ENCODE results near the gene TPM2.

Gene TPM2

DNA sequence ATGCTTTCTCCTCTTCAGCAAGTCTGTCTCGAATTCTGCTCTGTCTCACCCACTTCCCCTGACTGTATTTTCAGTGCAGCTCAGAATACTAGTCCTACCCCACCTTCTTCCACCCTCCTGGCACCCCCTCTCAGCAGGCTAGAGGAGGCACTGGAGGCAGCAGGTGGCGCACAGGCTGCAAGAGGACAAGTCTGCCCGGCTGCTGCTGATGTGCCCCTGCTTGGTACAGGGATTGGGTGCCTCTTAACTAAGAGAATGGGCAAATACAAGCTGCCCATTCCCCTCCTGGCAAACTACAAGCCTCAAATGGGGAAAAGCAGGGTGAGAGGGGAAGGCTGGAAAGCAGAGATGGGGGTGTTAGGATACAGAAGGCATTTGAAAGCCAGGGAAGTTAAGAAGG, 37.2 kb upstream of the TPM2 start:
- ATAC-seq: peak; percentile 72
- no peak for TF ChIP-seq ARNTL (CRISPR knock-in tag; IDR thresholded peaks at IDR 0.05; ENCODE audit: borderline replicate concordance, low read depth)
- no peak for TF ChIP-seq ZNF8 (CRISPR knock-in tag; IDR thresholded peaks at IDR 0.05)
- TF ChIP-seq, protein P1, sequence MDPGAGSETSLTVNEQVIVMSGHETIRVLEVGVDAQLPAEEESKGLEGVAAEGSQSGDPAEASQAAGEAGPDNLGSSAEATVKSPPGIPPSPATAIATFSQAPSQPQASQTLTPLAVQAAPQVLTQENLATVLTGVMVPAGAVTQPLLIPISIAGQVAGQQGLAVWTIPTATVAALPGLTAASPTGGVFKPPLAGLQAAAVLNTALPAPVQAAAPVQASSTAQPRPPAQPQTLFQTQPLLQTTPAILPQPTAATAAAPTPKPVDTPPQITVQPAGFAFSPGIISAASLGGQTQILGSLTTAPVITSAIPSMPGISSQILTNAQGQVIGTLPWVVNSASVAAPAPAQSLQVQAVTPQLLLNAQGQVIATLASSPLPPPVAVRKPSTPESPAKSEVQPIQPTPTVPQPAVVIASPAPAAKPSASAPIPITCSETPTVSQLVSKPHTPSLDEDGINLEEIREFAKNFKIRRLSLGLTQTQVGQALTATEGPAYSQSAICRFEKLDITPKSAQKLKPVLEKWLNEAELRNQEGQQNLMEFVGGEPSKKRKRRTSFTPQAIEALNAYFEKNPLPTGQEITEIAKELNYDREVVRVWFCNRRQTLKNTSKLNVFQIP (CRISPR knock-in tag; IDR thresholded peaks at IDR 0.05; ENCODE audit: borderline replicate concordance, low read depth): no peak
- TF ChIP-seq, protein P2, sequence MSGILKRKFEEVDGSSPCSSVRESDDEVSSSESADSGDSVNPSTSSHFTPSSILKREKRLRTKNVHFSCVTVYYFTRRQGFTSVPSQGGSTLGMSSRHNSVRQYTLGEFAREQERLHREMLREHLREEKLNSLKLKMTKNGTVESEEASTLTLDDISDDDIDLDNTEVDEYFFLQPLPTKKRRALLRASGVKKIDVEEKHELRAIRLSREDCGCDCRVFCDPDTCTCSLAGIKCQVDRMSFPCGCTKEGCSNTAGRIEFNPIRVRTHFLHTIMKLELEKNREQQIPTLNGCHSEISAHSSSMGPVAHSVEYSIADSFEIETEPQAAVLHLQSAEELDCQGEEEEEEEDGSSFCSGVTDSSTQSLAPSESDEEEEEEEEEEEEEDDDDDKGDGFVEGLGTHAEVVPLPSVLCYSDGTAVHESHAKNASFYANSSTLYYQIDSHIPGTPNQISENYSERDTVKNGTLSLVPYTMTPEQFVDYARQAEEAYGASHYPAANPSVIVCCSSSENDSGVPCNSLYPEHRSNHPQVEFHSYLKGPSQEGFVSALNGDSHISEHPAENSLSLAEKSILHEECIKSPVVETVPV (CRISPR knock-in tag; IDR thresholded peaks at IDR 0.05): no peak
- no peak for TF ChIP-seq TOX (CRISPR knock-in tag; IDR thresholded peaks at IDR 0.05; ENCODE audit: borderline replicate concordance)
- no peak for TF ChIP-seq RARB (CRISPR knock-in tag; IDR thresholded peaks at IDR 0.05)
- no peak for TF ChIP-seq ZC3H10 (CRISPR knock-in tag; IDR thresholded peaks at IDR 0.05)
- TF ChIP-seq PPARA (CRISPR knock-in tag; IDR thresholded peaks at IDR 0.05; ENCODE audit: borderline replicate concordance): no peak
- no peak for TF ChIP-seq ISL1 (CRISPR knock-in tag; IDR thresholded peaks at IDR 0.05)
- no peak for TF ChIP-seq ZNF565 (CRISPR knock-in tag; conservative IDR thresholded peaks at IDR 0.05; ENCODE audit: low read depth)
- no peak for TF ChIP-seq GLIS3 (CRISPR knock-in tag; IDR thresholded peaks at IDR 0.05)
- no peak for TF ChIP-seq ZNF70 (CRISPR knock-in tag; IDR thresholded peaks at IDR 0.05)

DNA sequence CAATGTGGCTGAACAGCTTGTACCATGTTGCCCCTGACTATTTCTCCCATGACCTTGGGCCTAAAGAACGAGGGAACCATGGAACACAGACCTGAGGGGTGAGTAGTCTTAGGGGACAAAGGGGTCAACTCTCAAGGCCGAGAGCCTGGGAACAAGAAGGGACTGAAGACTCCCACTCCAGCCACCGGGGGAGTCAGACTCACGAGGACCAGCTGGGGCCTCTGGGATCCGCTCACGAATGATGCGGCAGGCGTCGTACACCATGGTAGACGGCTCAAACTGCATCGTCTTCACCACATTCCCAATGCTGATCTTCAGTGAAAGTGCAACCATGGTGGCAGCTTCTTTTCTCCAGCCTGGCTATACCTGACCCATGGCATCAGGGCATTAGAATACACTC, 35.6 kb upstream of the TPM2 start:
- TF ChIP-seq SNAI2 (CRISPR knock-in tag; IDR thresholded peaks at IDR 0.05): no peak
- TF ChIP-seq, protein P3, sequence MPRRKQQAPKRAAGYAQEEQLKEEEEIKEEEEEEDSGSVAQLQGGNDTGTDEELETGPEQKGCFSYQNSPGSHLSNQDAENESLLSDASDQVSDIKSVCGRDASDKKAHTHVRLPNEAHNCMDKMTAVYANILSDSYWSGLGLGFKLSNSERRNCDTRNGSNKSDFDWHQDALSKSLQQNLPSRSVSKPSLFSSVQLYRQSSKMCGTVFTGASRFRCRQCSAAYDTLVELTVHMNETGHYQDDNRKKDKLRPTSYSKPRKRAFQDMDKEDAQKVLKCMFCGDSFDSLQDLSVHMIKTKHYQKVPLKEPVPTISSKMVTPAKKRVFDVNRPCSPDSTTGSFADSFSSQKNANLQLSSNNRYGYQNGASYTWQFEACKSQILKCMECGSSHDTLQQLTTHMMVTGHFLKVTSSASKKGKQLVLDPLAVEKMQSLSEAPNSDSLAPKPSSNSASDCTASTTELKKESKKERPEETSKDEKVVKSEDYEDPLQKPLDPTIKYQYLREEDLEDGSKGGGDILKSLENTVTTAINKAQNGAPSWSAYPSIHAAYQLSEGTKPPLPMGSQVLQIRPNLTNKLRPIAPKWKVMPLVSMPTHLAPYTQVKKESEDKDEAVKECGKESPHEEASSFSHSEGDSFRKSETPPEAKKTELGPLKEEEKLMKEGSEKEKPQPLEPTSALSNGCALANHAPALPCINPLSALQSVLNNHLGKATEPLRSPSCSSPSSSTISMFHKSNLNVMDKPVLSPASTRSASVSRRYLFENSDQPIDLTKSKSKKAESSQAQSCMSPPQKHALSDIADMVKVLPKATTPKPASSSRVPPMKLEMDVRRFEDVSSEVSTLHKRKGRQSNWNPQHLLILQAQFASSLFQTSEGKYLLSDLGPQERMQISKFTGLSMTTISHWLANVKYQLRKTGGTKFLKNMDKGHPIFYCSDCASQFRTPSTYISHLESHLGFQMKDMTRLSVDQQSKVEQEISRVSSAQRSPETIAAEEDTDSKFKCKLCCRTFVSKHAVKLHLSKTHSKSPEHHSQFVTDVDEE (CRISPR knock-in tag; IDR thresholded peaks at IDR 0.05): no peak
- TF ChIP-seq, protein P4, sequence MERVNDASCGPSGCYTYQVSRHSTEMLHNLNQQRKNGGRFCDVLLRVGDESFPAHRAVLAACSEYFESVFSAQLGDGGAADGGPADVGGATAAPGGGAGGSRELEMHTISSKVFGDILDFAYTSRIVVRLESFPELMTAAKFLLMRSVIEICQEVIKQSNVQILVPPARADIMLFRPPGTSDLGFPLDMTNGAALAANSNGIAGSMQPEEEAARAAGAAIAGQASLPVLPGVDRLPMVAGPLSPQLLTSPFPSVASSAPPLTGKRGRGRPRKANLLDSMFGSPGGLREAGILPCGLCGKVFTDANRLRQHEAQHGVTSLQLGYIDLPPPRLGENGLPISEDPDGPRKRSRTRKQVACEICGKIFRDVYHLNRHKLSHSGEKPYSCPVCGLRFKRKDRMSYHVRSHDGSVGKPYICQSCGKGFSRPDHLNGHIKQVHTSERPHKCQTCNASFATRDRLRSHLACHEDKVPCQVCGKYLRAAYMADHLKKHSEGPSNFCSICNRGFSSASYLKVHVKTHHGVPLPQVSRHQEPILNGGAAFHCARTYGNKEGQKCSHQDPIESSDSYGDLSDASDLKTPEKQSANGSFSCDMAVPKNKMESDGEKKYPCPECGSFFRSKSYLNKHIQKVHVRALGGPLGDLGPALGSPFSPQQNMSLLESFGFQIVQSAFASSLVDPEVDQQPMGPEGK (CRISPR knock-in tag; IDR thresholded peaks at IDR 0.05; ENCODE audit: borderline replicate concordance): no peak
- no peak for TF ChIP-seq RARB (CRISPR knock-in tag; IDR thresholded peaks at IDR 0.05)
- TF ChIP-seq PPARA (CRISPR knock-in tag; IDR thresholded peaks at IDR 0.05; ENCODE audit: borderline replicate concordance): no peak
- TF ChIP-seq TCF4 (CRISPR knock-in tag; IDR thresholded peaks at IDR 0.05; ENCODE audit: borderline replicate concordance): no peak
- no peak for TF ChIP-seq BACH2 (CRISPR knock-in tag; IDR thresholded peaks at IDR 0.05; ENCODE audit: borderline replicate concordance)
- no peak for TF ChIP-seq ZFP30 (CRISPR knock-in tag; IDR thresholded peaks at IDR 0.05)
- no peak for TF ChIP-seq ZC3H10 (CRISPR knock-in tag; IDR thresholded peaks at IDR 0.05)
- no peak for TF ChIP-seq ISL1 (CRISPR knock-in tag; IDR thresholded peaks at IDR 0.05)
- TF ChIP-seq ZNF8 (CRISPR knock-in tag; IDR thresholded peaks at IDR 0.05): no peak
- no peak for TF ChIP-seq ARNTL (CRISPR knock-in tag; IDR thresholded peaks at IDR 0.05; ENCODE audit: borderline replicate concordance, low read depth)
- TF ChIP-seq, protein P5, sequence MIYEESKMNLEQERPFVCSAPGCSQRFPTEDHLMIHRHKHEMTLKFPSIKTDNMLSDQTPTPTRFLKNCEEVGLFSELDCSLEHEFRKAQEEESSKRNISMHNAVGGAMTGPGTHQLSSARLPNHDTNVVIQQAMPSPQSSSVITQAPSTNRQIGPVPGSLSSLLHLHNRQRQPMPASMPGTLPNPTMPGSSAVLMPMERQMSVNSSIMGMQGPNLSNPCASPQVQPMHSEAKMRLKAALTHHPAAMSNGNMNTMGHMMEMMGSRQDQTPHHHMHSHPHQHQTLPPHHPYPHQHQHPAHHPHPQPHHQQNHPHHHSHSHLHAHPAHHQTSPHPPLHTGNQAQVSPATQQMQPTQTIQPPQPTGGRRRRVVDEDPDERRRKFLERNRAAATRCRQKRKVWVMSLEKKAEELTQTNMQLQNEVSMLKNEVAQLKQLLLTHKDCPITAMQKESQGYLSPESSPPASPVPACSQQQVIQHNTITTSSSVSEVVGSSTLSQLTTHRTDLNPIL (CRISPR knock-in tag; IDR thresholded peaks at IDR 0.05; ENCODE audit: low read depth): no peak
- TF ChIP-seq ESRRG (CRISPR knock-in tag; IDR thresholded peaks at IDR 0.05): no peak
- TF ChIP-seq ZFP3 (CRISPR knock-in tag; IDR thresholded peaks at IDR 0.05): no peak
- TF ChIP-seq, protein P2 (CRISPR knock-in tag; IDR thresholded peaks at IDR 0.05): no peak
- ATAC-seq: no peak
